Activated CD4-positive, alpha-beta T cell treated with anti-CD3 and anti-CD28 coated beads for 24 hours (primary cell): ENCODE data around the gene SLC45A3.
"Not testable (repeated sequence)": the region's sequence is repeated elsewhere in the genome, so short reads cannot be mapped to it uniquely, and the experiment has no call there.

Source experiments
- DNase-seq, 2 donors: peaks; one replicate each; pipeline ENCODE4 v3.0.0-alpha.2; 2020; ENCODE audit warnings: low read depth in 2 of 2

The SLC45A3 gene

DNA sequence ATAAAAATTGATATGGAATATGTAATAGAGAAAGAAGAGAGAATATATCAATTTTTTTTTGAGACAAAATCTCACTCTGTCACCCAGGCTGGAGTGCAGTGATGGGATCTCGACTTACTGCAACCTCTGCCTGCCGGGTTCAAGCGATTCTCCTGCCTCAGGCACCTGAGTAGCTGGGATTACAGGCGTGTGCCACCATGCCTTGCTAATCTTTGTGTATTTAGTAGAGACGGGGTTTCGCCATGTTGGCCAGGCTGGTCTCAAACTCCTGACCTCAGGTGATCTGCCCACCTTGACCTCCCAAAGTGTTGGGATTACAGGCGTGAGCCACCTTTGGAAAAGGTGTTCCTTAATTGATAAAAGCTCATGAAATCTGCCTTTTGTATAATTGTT is 44.2 kb downstream of the SLC45A3 start:
- not testable (repeated sequence) for DNase-seq

DNA sequence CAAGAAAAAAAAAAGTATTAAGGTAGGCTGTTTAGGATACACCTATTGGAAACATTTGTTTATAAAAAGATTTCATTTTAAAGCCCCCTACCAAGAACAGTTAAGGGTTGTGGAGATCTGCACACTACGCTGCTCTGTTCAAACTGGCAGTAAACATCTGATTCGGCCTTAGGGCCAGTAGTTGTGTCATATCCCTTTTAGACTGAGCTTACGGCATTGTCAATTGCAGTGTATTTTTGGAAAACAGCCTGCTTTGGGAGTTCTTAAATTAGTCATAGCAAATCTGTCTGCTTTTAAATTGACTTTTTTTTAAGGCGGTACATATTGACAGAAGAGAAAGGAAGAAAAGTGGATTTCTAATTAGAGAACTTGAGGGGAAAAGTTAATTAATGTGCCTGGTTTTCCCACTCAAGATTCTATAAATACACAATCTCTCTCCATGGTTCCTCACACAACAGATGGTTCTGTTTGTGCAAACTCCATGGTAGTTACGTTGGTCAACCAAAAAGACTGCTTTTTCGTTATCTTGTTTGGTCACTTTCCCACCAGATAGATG is 46.8 kb downstream of the SLC45A3 start:
- no peak for DNase-seq

DNA sequence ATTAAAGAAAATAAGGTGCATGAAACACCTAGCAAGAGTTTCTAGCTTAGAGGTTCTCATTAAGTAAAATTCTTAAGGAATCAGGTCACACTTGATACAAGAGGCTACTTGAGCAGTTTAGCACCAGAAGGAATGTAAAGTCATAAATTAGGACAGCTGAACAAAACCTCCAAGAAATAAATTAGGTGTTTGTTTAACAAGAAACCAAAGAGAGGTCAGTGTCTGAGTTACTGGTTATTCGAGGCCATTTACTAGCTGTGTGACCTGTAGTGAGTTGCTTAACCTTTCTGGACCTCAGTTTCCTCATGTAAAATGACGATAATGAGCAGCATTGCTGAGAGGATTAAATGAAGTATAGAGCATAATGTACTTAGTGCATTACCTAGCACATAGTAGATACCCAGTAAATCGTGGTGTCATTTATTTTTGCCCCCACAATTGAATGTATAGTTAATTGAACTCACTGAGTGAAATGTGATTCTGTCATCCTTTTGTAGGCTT is 47.6 kb downstream of the SLC45A3 start:
- no peak for DNase-seq

DNA sequence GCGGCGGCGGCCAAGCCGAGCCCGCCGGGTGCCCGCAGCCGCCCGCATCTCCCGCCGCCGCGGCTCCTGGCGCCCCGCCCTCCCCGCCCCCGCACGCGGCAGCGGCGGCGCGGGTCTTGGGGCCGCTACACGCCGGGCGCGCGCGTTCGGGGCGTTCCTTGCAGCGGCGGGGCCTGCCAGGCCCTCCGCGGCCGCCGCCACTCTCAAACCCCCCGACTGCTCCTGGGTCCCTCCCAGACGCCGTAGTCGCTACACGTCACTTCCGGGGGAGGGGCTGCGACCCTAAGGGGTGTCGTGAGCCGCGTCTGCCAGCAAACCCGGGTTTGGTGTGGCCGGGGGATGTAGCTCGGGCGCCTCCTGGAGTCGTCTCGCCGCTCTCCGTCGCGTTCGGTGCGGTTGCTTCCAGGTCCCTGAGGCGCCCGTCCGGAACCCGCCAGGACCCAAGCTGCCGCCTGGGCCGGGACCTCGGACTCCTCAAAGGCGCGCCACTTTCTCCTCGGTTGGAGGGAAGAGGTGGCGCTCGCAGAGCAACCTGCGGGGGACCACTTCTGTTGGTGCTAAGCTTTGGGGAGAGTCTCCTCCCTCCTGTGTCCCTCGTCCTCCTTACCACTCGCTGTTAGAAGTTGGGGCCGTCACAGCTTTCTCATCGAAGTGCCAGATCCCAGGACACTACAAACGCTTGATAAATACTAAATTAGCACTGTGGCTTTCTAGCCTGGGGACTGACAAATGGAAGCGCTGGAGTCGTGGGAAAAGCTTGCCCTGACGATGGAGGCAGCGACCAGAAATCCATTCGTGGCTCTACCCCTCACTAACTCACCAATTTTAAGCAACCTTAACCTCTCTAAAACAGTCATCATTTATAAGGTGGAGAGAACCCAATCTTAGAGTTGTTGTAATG is 48.3 kb downstream of the SLC45A3 start, which contains the start of gene ELK4:
Gene ELK4 (minus strand): TSS at position 244 of the 901 bp plus-strand sequence. CDS start 8,129 bp downstream, outside the sequence.
- peak; percentile 99 for DNase-seq

DNA sequence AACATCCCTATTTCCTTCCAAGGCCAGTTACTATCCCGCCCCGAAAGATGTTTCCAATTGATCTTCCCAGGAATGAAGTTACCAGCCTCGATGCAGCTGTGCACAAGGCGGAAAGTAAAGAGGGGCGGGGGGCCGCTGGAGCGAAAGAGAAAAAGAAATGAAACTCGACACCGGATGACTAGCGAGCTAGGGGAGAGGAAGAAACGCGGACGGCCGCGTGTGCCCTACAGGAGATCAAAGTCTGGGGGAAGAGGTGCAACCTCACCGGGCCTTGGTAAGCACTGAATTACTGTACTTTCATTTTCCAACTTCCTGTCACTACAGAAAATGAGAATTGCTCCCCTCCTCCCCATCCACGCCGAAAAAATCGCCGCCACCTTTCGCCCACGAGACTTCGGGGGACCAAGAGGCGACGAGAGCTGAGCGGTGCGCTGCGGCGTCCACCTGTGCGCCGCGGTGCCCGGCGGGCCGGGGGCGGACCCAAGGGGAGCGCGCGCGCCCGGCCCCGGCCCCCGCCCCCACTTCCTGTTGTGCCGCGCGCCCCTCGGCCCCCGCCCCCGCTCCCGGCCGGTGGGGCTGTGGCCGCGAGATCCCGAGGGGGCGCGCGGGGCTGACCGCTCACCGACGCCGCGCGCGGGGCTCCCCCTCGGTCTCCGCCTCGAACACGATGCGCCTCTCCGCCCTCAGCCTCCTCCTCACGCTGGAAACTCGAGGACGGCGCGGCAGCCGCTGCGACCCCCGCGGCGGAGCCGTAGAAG is 49.1 kb downstream of the SLC45A3 start:
- peak; percentile 60 to 61 for DNase-seq

DNA sequence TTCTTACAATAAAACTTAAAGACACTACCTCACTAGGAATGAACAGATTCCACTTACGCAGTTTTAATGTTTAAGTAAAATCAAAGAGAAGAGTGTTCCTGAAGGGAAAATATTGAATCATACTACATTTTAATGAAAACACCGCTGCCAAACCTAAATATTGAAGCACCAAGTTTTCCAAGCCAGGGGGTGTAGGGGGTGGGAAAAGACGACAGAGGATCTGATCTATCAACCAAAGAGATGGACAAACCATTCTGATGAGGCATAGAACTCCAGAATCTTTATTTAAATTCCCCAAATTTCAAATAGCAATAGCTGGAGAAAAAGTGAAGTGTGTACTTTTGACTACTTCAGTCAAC is 49.7 kb downstream of the SLC45A3 start:
- DNase-seq: no peak

DNA sequence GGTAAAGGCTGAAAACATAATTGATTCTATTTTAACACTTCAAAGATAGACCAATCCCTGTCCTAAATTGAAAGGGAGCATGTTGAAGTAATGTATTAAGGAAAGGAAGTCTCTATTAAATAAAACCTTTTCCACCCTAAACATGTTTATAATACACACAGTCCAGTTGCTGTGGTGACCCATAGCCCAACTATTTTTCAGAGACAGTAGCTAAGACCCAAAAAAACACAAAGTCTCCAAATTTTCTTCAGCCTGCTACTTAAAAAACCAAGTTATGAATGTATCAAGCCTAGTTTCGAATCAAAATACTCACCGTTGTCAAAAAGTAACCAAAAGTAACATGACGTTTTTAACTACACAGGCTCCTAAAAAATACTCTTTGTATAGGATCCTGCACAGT is 50.1 kb downstream of the SLC45A3 start:
- DNase-seq: no peak

DNA sequence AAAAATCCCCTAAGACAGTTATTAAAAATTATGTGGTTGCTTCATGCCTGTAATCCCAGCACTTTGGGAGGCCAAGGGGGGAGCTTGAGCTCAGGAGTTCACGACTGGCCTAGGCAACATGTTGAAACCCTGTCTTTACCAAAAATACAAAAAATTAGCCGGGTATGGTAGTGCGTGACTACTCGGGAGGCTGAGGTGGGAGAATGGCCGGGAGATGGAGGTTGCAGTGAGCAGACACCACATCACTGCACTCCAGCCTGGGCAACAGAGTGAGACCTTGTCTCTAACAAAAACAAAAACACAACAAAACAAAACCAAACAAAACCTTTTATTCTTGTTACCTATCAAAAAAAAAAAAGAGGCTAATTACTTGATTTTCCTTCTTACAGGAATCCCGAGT is 50.6 kb downstream of the SLC45A3 start:
- DNase-seq: no peak

DNA sequence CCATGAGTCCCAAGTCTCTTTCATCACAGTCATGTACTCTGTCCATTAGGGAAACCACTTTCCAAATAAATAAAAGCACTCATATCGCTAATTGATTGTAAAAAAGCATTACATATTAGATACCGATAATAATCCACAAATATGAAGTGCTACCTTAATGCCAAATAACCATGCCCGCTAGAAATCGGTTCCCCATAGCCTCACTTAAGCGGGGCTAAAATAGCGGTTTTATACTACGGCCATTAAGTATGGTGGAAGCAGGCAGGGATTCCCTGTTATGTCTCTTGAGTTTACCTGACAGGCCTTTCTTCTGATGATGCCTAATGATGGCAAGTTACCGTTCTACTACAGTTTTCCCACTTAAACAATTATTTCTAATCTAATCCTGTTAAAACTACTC is 52.4 kb downstream of the SLC45A3 start:
- DNase-seq: no peak

DNA sequence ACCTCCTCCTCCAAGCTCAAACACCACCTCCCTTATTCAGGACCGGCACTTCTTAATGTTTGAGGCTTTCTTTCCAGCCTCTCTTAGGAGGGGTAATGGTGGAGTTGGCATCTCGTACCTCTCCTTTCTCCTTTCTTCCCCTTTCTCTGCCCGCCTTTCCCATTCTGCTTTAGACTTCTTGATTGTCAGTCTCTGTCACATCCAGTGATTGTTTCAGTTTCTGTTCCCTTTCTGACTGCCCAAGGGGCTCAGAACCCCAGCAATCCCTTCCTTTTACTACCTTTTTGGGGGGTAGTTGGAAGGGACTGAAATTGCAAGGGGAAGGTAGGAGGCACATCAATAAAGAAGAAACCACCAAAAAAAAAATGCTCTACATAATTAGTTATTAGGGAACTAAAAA is 54.1 kb downstream of the SLC45A3 start:
- DNase-seq: no peak

DNA sequence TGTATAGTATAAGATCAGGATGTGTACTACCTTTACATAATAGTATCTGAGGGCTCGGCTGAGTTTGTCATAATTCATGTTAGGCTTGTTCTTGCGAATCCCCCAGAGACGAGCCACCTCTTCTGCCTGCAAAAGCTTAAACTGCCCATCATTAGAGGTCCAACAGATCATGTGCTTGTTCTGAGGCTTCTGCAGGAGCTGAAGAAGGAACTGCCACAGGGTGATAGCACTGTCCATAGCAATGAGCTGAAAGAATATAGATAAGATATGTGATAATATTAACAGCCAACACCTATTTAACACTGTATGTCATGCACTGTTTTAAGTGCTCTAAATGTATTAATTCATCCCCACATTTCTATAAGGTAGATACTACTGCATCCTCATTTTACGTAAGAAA is 56.7 kb downstream of the SLC45A3 start:
- no peak for DNase-seq

DNA sequence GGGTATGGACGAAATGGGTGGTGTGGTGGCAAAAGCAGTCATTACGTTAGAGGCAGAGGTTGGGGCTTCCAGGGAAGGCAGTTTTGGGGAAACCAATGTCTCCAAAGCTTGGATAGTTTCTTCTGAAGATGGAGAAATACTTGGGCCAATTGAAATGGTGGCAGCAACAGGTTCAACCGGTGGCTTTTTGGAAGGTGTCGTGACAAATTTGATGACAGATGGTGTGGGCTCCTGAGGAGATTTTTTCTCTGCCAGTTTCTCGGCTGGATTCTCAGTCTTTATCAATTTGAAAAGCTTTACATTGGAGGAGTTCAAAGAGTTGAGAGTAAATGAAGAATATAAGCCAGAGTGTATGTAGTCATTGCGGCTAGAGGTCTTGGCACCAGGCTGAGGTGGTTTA is 60.0 kb downstream of the SLC45A3 start:
- no peak for DNase-seq

DNA sequence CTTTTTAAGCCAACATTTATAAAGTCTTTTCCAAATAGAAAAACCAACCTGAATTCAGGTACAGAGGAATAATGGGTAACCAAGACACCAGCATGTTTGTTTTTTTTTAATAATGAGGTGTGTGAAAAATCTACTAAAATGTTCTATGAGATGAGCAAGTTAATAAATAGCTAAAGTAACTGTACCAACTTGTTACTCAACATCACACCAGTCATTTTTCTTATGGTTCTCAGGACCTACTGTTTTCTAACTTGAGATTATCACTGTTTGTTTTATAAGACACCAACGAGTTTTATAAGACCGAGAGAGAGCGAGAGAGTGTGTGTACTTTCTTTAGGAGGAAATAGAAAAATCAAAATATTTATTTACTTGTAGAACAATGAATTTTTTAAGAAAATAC is 60.9 kb downstream of the SLC45A3 start:
- no peak for DNase-seq

DNA sequence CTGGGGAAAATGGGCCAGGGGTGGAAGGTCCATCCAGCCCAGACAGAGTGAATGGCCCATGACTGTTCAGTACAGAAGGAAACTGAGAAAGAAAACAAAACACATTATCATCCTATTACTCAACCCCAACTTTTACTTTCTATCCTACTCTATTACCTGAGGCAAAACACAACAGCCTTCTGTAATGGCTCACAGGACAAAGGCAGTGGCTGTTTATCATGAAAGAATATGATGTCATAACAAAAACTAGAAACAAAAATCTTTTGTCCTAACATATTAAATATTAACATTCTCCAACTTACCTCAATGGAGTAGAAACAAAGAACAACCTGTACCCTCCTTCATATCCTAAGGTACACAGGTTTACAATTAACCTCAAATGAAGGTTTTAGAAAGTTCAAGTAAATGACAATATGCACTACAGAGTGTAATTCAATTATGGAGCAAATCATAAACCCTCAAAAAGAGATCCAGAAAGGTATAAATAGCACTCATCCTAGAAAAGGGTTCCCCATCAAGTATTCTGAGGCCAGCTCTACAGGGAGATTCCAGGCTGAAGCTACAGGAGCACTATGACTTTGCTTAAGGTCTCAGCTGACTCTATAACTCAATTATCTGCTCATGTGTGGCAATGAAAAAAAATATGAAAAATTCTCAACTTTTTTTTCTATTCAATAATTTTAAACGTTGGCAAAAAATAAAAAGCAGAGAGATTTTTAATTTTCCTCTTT is 63.6 kb downstream of the SLC45A3 start:
- no peak for DNase-seq

DNA sequence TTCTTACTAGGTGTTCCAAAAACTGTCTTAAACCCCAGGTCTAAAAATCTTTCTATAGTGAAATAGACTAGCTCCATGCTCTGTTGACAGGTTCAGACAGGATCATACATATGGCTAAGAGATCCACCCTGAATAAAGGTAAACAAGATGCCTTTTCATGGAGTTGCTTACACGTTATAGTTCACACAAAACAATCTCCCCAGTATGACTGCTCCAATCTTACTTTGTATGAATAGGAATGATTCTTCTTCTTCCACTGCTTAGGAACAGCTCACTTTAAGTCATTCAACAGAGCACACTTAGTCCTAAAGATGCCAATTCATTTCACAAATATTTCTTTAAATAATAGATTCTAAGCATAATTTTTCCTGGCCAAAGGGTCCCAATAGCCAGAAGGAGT is 64.5 kb downstream of the SLC45A3 start:
- no peak for DNase-seq

DNA sequence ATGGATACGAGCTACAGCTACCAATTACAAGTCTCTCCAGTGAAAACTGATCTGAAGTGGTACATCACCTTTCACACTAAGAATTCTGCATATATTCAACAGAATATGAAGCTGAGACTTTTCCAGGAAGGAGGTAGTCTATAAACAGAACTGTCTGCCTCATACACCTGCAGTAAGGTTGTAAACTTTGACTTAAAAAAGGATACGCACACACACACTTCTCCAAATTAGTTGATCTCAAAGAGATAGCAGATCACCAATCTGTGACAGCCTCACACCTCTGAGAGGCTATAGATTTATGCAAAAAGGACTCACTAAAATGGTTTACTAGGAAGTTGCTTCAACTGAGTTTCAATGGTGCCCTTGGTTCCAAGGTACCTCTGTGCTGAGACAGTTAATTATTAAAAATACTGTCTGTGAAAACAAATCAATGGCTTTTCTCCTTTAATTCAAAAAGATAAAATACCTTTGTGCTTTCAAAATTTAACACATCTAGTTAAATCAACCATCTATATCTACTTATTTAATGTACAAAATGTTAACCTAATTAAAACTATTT is 66.4 kb downstream of the SLC45A3 start:
- no peak for DNase-seq

DNA sequence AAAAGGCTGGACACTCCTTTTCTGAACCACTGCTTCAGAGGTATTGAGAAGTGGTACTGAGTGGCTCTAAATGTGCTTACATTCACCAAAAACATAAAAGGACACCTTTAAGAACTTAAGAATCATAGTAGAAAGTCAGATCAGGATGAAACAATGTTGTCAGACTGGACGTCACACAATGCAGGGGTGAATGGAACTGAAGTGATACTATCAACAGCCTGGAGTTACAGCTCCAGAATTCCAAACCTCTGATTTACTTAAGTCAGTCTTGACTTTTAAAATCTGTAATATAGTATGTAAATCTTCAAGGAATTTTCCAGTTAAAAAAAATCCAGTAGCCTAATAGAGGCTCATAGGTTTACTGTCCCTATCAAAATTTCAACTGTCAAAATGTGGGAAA is 67.8 kb downstream of the SLC45A3 start:
- DNase-seq: no peak

DNA sequence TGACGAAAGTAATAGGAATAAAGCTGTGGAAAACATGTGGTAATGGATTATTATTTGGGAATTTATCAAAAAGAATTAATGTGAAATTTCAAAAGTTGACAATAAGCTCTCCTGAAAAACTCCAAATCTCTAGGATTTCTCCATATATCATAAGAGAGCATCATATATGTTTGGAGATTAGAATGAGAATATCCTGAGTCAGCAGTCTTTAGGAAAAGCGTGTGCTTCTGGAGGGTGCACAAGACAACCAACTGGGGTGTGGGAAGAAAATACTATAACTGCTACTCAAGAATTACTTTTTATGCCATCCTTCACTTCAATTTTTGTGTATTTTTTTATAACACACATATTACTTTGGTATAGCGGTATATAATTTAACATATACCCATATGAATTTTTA is 68.2 kb downstream of the SLC45A3 start:
- DNase-seq: no peak

DNA sequence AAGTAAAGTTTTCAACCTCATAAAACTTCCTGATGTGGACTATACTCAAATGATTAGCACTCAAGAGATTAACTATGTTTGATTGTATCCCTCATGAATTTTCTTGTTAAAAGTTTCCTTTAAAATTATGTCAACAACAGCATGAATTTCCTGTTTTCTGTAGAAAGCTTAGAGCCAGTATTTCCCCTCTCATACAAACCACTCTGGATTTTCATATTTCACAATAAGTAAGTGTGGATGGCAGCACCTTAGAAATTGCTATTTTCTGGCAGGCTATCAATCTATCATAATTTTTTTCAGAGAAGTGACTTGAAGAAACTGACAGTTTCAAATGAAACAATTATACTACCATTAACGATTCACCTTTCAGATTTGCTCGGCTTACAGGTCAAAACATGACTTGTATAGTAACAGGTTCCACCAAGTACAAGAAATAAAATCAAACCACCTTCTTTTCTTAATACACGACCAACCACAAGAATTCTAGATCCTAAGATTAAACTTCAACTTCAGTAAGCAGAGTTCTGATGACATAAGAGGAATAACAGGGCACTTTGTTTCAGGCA is 69.3 kb downstream of the SLC45A3 start:
- no peak for DNase-seq

DNA sequence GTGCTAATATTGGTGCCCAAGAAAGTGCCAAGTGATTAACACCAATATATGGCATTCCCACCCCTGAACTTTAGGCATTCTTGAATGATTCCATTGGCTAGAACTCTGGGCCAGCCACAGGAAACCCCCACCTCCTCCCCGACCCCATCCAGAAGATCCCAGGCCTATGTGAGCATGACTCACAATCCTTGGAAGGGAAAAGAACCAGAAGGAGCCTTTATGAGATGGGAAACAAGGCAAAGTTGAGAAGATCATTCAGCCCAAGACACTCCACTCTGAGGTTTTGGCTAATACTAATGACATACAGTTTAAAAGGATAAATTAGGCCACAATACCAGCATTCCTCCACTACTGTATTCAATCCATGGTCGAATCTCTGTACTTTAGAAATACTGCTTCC is 70.3 kb downstream of the SLC45A3 start:
- no peak for DNase-seq
